ENCODE measurements around the gene TTC21A.

Gene TTC21A

GRCh38 chr3:39171860-39172259 lies 64.4 kb downstream of the TTC21A start:
- Histone ChIP-seq H3K4me3 (no peak overlapping the region), H4K20me1 (no peaks in the 10 kb centered on the region), H3K4me1 (peaks cover 4% of the 10 kb centered on the region; the same call in 1 of the 2 replicates), H3K9me3 (peaks cover 5% of the 10 kb centered on the region; the same call in 1 of the 2 replicates), H3K27me3 (no peaks in the 10 kb centered on the region), H3K9ac (no peak overlapping the region), H3K4me2 (no peak overlapping the region), H3K27ac (no peak overlapping the region), H3K36me3 (no peaks in the 10 kb centered on the region)
- TF ChIP-seq Cebpa-rat (IDR thresholded peaks at IDR 0.05) = no peak

GRCh38 chr3:39173318-39174125 lies 66.0 kb downstream of the TTC21A start:
- H3K4me3 ChIP-seq = no peak overlapping the region
- H3K27ac ChIP-seq = no peak overlapping the region
- H3K9ac ChIP-seq = no peak overlapping the region
- H3K9me3 ChIP-seq = peaks cover 5% of the 10 kb centered on the region; the same call in 1 of the 2 replicates
- no peaks in the 10 kb centered on the region for H3K36me3 ChIP-seq
- peaks cover 11% of the 10 kb centered on the region for H3K4me1 ChIP-seq
- no peaks in the 10 kb centered on the region for H4K20me1 ChIP-seq
- H3K4me2 ChIP-seq = no peak overlapping the region
- no peak for TF ChIP-seq Cebpa-rat (IDR thresholded peaks at IDR 0.05)
- no peaks in the 10 kb centered on the region for H3K27me3 ChIP-seq

- Histone ChIP-seq H3K27me3 (no peaks in the 10 kb centered on the region), H3K9me3 (peaks cover 5% of the 10 kb centered on the region; the same call in 1 of the 2 replicates), H3K9ac (no peak overlapping the region), H3K27ac (no peak overlapping the region), H3K36me3 (no peaks in the 10 kb centered on the region), H4K20me1 (no peaks in the 10 kb centered on the region), H3K4me3 (no peak overlapping the region), H3K4me1 (peaks cover 36% of the 10 kb centered on the region), H3K4me2 (no peak overlapping the region)
- no peak for TF ChIP-seq Cebpa-rat (IDR thresholded peaks at IDR 0.05)
Measured at GRCh38 chr3:39176025-39176714, 68.7 kb downstream of the TTC21A start.

GRCh38 chr3:39177708-39178332 lies 70.3 kb downstream of the TTC21A start:
- H3K27me3 ChIP-seq = no peaks in the 10 kb centered on the region
- peak overlapping the region; percentile 71 for H3K27ac ChIP-seq
- H3K4me1 ChIP-seq = peaks cover 49% of the 10 kb centered on the region

GRCh38 chr3:39178553-39178952 lies 71.1 kb downstream of the TTC21A start:
- peak overlapping the region; percentile 67 for H3K4me3 ChIP-seq
- no peaks in the 10 kb centered on the region for H3K36me3 ChIP-seq
- H3K9ac ChIP-seq = peak overlapping the region; percentile 76; the same call in 1 of the 2 replicates
- TF ChIP-seq Cebpa-rat (IDR thresholded peaks at IDR 0.05) = no peak
- H3K27me3 ChIP-seq = no peaks in the 10 kb centered on the region
- no peaks in the 10 kb centered on the region for H4K20me1 ChIP-seq
- H3K27ac ChIP-seq = 0 out of 2 replicates have a peak overlapping the region, but pooled peaks have one; percentile 71
- H3K4me2 ChIP-seq = peak overlapping the region; percentile 98
- peaks cover 5% of the 10 kb centered on the region; the same call in 1 of the 2 replicates for H3K9me3 ChIP-seq
- peaks cover 56% of the 10 kb centered on the region for H3K4me1 ChIP-seq

More at GRCh38 chr3:39177708-39178332, 70.3 kb downstream of the TTC21A start:
- Histone ChIP-seq H3K9ac (peak overlapping the region; percentile 76), H3K4me2 (peak overlapping the region; percentile 98), H3K9me3 (peaks cover 5% of the 10 kb centered on the region; the same call in 1 of the 2 replicates), H3K4me3 (peak overlapping the region; percentile 67), H4K20me1 (no peaks in the 10 kb centered on the region), H3K36me3 (no peaks in the 10 kb centered on the region)
- TF ChIP-seq Cebpa-rat (IDR thresholded peaks at IDR 0.05) = no peak

GRCh38 chr3:39180183-39180545 lies 72.7 kb downstream of the TTC21A start:
- Histone ChIP-seq H3K4me2 (peak overlapping the region; percentile 98), H3K36me3 (no peaks in the 10 kb centered on the region), H3K27ac (no peak overlapping the region), H3K27me3 (no peaks in the 10 kb centered on the region), H4K20me1 (no peaks in the 10 kb centered on the region), H3K4me1 (peaks cover 67% of the 10 kb centered on the region), H3K9ac (peak overlapping the region; percentile 58), H3K9me3 (no peaks in the 10 kb centered on the region), H3K4me3 (peak overlapping the region; percentile 63)
- TF ChIP-seq Cebpa-rat (IDR thresholded peaks at IDR 0.05) = no peak

- H3K9me3 ChIP-seq = no peaks in the 10 kb centered on the region
- H3K27ac ChIP-seq = no peak overlapping the region
- H3K36me3 ChIP-seq = no peaks in the 10 kb centered on the region
- no peaks in the 10 kb centered on the region for H3K27me3 ChIP-seq
- peak overlapping the region; percentile 58 for H3K9ac ChIP-seq
- peak overlapping the region; percentile 63 for H3K4me3 ChIP-seq
- no peaks in the 10 kb centered on the region for H4K20me1 ChIP-seq
- peak overlapping the region; percentile 98 for H3K4me2 ChIP-seq
- no peak for TF ChIP-seq Cebpa-rat (IDR thresholded peaks at IDR 0.05)
- peaks cover 67% of the 10 kb centered on the region for H3K4me1 ChIP-seq
Measured at GRCh38 chr3:39180546-39181346, 73.3 kb downstream of the TTC21A start.

- Histone ChIP-seq H3K4me2 (peak overlapping the region; percentile 98), H3K36me3 (no peaks in the 10 kb centered on the region), H3K27me3 (no peaks in the 10 kb centered on the region), H3K4me1 (peaks cover 67% of the 10 kb centered on the region), H4K20me1 (no peaks in the 10 kb centered on the region), H3K4me3 (no peak overlapping the region), H3K9ac (no peak overlapping the region), H3K9me3 (no peaks in the 10 kb centered on the region), H3K27ac (no peak overlapping the region)
- no peak for TF ChIP-seq Cebpa-rat (IDR thresholded peaks at IDR 0.05)
Measured at GRCh38 chr3:39181408-39182335, 74.2 kb downstream of the TTC21A start.
